ENCODE data around the gene CPLX3. TPM values are rescaled to one million over a fixed set of nuclear protein-coding genes. Genes with fewer than 3 reads are reported as not detected.

CPLX3 gene
- total and polyA plus RNA-seq, 2 of the 8 experiments (the other 6 are each of a cell fraction or from before 2014, with no cell fraction given): 0.17 TPM; not detected in 1

GRCh38 chr15:74822233-74822632 is 4.2 kb upstream of the CPLX3 start:
- no peak overlapping the region for H3K4me3 ChIP-seq (ENCODE audit: extremely low read depth in 1 of 4, insufficient read depth in 2 of 4, low read depth in 3 of 4, low read length in 4 of 4)
- H3K4ac ChIP-seq (replicated peaks; ENCODE audit: insufficient read length, low read depth, low read length): no peak overlapping the region
- no peak overlapping the region for H3K9ac ChIP-seq (replicated peaks in 1 of 4; ENCODE audit: extremely low read depth in 1 of 4, low read depth in 3 of 4, low read length in 3 of 4)
- H3K14ac ChIP-seq (ENCODE audit: insufficient read length): no peak overlapping the region
- WGBS, 2 experiments (ENCODE audit: extremely low coverage in 1 of 2, insufficient coverage in 1 of 2, insufficient read length in 1 of 2, insufficient replicate concordance in 2 of 2, low coverage in 1 of 2, low lambda C conversion rate in 2 of 2, missing lambda C conversion rate in 1 of 2): 84% methylated on average over 4 of the region's 4 CpGs; no CpG with 5 or more reads in 1 of the 2 experiments
- no peak overlapping the region for H2BK120ac ChIP-seq (replicated peaks; ENCODE audit: low read depth, low read length)
- no peak for TF ChIP-seq BRCA1 (IDR thresholded peaks at IDR 0.05; ENCODE audit: low read depth, low read length)
- H4K8ac ChIP-seq (ENCODE audit: extremely low read depth, insufficient read depth, low read length): no peak overlapping the region
- no peak overlapping the region for H3K56ac ChIP-seq (replicated peaks; ENCODE audit: insufficient read length, low read depth, low read length)
- H3K23ac ChIP-seq (ENCODE audit: insufficient read length): no peak overlapping the region
- no peak overlapping the region for H2AFZ ChIP-seq (ENCODE audit: low read length)
- no peaks in the 10 kb centered on the region for H3K79me1 ChIP-seq (ENCODE audit: low read depth, low read length)
- H3K9me3 ChIP-seq (ENCODE audit: insufficient read depth in 2 of 2, low read depth in 1 of 2, low read length in 1 of 2): no peaks in the 10 kb centered on the region
- no peak for FAIRE-seq
- H3K27me3 ChIP-seq (replicated peaks in 1 of 4; ENCODE audit: control insufficient read depth in 3 of 4, extremely low read depth in 1 of 4, insufficient read depth in 3 of 4, low read length in 3 of 4): peaks cover 4 to 35% (median 23%) of the 10 kb centered on the region in 4 experiments
- 0 out of 2 replicates have a peak, but pooled peaks cover 4% of the 10 kb centered on the region for H3K23me2 ChIP-seq (ENCODE audit: low read depth, low read length)
- no peak overlapping the region for H3K27ac ChIP-seq (ENCODE audit: low read depth, low read length)
- H4K20me1 ChIP-seq (replicated peaks in 1 of 2; ENCODE audit: control insufficient read depth in 1 of 2, insufficient read depth in 2 of 2, low read length in 2 of 2): no peaks in the 10 kb centered on the region
- CTCF ChIA-PET (ENCODE audit: partially characterized antibody): interaction anchor here (1.3 to 15.7 kb wide), 3 partner anchors 16 to 51 kb away, joined by 3 to 135 read pairs (median 22); no protein-coding TSS in a partner anchor
- no peaks in the 10 kb centered on the region for H3K79me2 ChIP-seq (ENCODE audit: control insufficient read depth in 1 of 2, insufficient read depth in 2 of 2, low read length in 2 of 2)
- no peak for DNase-seq (ENCODE audit: low read depth in 1 of 2, low spot score in 2 of 2)
- no peak overlapping the region for H4K5ac ChIP-seq (ENCODE audit: insufficient read length, low read depth, low read length)
- no peak overlapping the region for H2BK20ac ChIP-seq (ENCODE audit: low read length)
- H2BK5ac ChIP-seq (ENCODE audit: low read depth, low read length): no peak overlapping the region
- H3K4me2 ChIP-seq (ENCODE audit: insufficient read depth in 1 of 2, low read depth in 2 of 2, low read length in 2 of 2): no peak overlapping the region
- POLR2A ChIA-PET (ENCODE audit: partially characterized antibody): interaction anchor here (1.2 to 1.8 kb wide), 2 partner anchors 9 to 16 kb away, joined by 3 to 5 read pairs; no protein-coding TSS in a partner anchor
- no peaks in the 10 kb centered on the region for H3K36me3 ChIP-seq (ENCODE audit: control insufficient read depth in 2 of 4, insufficient read depth in 4 of 4, low read length in 3 of 4)
- no peak overlapping the region for H2BK15ac ChIP-seq (ENCODE audit: low read length)
- no peak overlapping the region for H4K91ac ChIP-seq (replicated peaks; ENCODE audit: insufficient read length, low read length)
- H2BK12ac ChIP-seq (ENCODE audit: low read depth, low read length): no peak overlapping the region
- peaks cover 0 to 14% (median 5%) of the 10 kb centered on the region in 4 experiments; a peak in 5 of 7 replicates for H3K4me1 ChIP-seq (replicated peaks in 1 of 4; ENCODE audit: control insufficient read depth in 3 of 4, insufficient read depth in 4 of 4, low read length in 3 of 4)
- H3K18ac ChIP-seq (ENCODE audit: extremely low read depth, low read length): no peak overlapping the region
- no peak overlapping the region for H2AK5ac ChIP-seq (ENCODE audit: low read depth, low read length)

All from H1 (cell line).